DOHH2 (cell line): ENCODE measurements around the gene PHACTR1.

Experiments used
- H3F3A ChIP-seq: fragments of 200-600 bp; sonication (generic), shearing (Covaris generic); 2 replicates; pipeline ENCODE4 v1.6.0; 2016; ENCODE audit warnings: antibody characterized with exemption, mild to moderate bottlenecking; ENCODE audit not compliant: control insufficient read depth, insufficient read depth
- H3K27ac ChIP-seq: fragments of 200-600 bp; sonication (generic); 2 replicates; pipeline ENCODE4 v1.5.1; 2014; ENCODE audit warnings: low read depth, mild to moderate bottlenecking, low read length, moderate library complexity
- H3K27me3 ChIP-seq: fragments of 200-600 bp; sonication (generic); 2 replicates; pipeline ENCODE4 v1.6.1; 2014; ENCODE audit warnings: mild to moderate bottlenecking, low read length, mixed read lengths; ENCODE audit not compliant: control insufficient read depth
- H3K36me3 ChIP-seq: fragments of 200-600 bp; sonication (generic); 2 replicates; pipeline ENCODE4 v1.6.1; 2014; ENCODE audit warnings: mild to moderate bottlenecking, low read length, moderate library complexity, mixed read lengths; ENCODE audit not compliant: control insufficient read depth
- H3K4me1 ChIP-seq: fragments of 200-600 bp; sonication (generic); 2 replicates; pipeline ENCODE4 v1.6.1; 2014; ENCODE audit warnings: mild to moderate bottlenecking, low read length, mixed read lengths; ENCODE audit not compliant: control insufficient read depth
- H3K4me2 ChIP-seq: fragments of 200-600 bp; sonication (generic); 2 replicates; pipeline ENCODE4 v1.6.0; 2014; ENCODE audit warnings: mild to moderate bottlenecking, low read length, moderate library complexity
- H3K4me3 ChIP-seq: fragments of 200-600 bp; sonication (generic); 2 replicates; pipeline ENCODE4 v1.5.1; 2014; ENCODE audit warnings: mild to moderate bottlenecking, low read length, mixed read lengths
- H3K79me2 ChIP-seq: fragments of 200-600 bp; sonication (generic); 2 replicates; pipeline ENCODE4 v1.6.1; 2014; ENCODE audit warnings: mild to moderate bottlenecking, low read length, mixed read lengths; ENCODE audit not compliant: control insufficient read depth
- H3K9me2 ChIP-seq: fragments of 200-600 bp; sonication (generic); replicated peaks from 2 replicates; pipeline ENCODE4 v1.6.1; 2014; ENCODE audit warnings: mild to moderate bottlenecking, low read length, mixed read lengths; ENCODE audit not compliant: control insufficient read depth
- H3K9me3 ChIP-seq: fragments of 200-600 bp; sonication (generic); 2 replicates; pipeline ENCODE4 v1.6.1; 2014; ENCODE audit warnings: antibody characterized with exemption, low read length, mixed read lengths; ENCODE audit not compliant: control insufficient read depth, insufficient read depth
- H4K20me1 ChIP-seq: fragments of 200-600 bp; sonication (generic); 2 replicates; pipeline ENCODE4 v1.6.0; 2014; ENCODE audit warnings: low read depth, mild to moderate bottlenecking, antibody characterized with exemption, low read length, moderate library complexity; ENCODE audit not compliant: control insufficient read depth, insufficient read depth
- CTCF ChIP-seq: fragments of 200-600 bp; sonication (generic); IDR thresholded peaks from one replicate; pipeline ENCODE4 v1.5.1; 2014; ENCODE audit warnings: antibody characterized with exemption, mild to moderate bottlenecking, low read depth, low read length; ENCODE audit not compliant: poor library complexity, severe bottlenecking
- EZH2phosphoT487 ChIP-seq: fragments of 200-600 bp; sonication (generic); IDR thresholded peaks from 2 replicates; pipeline ENCODE4 v1.6.1; 2017; ENCODE audit warnings: borderline replicate concordance, mild to moderate bottlenecking, antibody characterized with exemption, low read length, moderate library complexity, mixed read lengths

Gene PHACTR1

GRCh38 chr6:13004601-13005000, 288.0 kb downstream of the PHACTR1 start:
- H4K20me1 ChIP-seq = no peaks in the 10 kb centered on the region
- no peaks in the 10 kb centered on the region for H3K9me2 ChIP-seq
- H3K4me2 ChIP-seq = no peak overlapping the region
- no peaks in the 10 kb centered on the region for H3K9me3 ChIP-seq
- TF ChIP-seq EZH2phosphoT487 (no peak), CTCF (no peak)
- no peak overlapping the region for H3K27ac ChIP-seq
- no peaks in the 10 kb centered on the region for H3F3A ChIP-seq
- no peaks in the 10 kb centered on the region for H3K36me3 ChIP-seq
- no peaks in the 10 kb centered on the region for H3K4me1 ChIP-seq
- no peaks in the 10 kb centered on the region for H3K79me2 ChIP-seq
- H3K4me3 ChIP-seq = no peak overlapping the region
- peaks cover 10% of the 10 kb centered on the region for H3K27me3 ChIP-seq

GRCh38 chr6:13005994-13006393, 289.4 kb downstream of the PHACTR1 start:
- Histone ChIP-seq H3F3A (no peaks in the 10 kb centered on the region), H3K9me2 (no peaks in the 10 kb centered on the region), H3K4me3 (no peak overlapping the region), H3K4me2 (no peak overlapping the region), H3K9me3 (no peaks in the 10 kb centered on the region), H3K36me3 (no peaks in the 10 kb centered on the region), H4K20me1 (no peaks in the 10 kb centered on the region), H3K79me2 (no peaks in the 10 kb centered on the region), H3K4me1 (no peaks in the 10 kb centered on the region), H3K27ac (no peak overlapping the region), H3K27me3 (peaks cover 10% of the 10 kb centered on the region)
- no peak for TF ChIP-seq EZH2phosphoT487
- TF ChIP-seq CTCF = no peak

- no peaks in the 10 kb centered on the region for H3F3A ChIP-seq
- no peaks in the 10 kb centered on the region for H4K20me1 ChIP-seq
- no peak overlapping the region for H3K27ac ChIP-seq
- no peaks in the 10 kb centered on the region for H3K9me2 ChIP-seq
- H3K79me2 ChIP-seq = no peaks in the 10 kb centered on the region
- TF ChIP-seq EZH2phosphoT487 (no peak), CTCF (no peak)
- H3K36me3 ChIP-seq = no peaks in the 10 kb centered on the region
- H3K4me2 ChIP-seq = no peak overlapping the region
- peaks cover 10% of the 10 kb centered on the region for H3K27me3 ChIP-seq
- no peaks in the 10 kb centered on the region for H3K4me1 ChIP-seq
- H3K9me3 ChIP-seq = no peaks in the 10 kb centered on the region
- no peak overlapping the region for H3K4me3 ChIP-seq
These were observed 290.2 kb downstream of the PHACTR1 start for GRCh38 chr6:13006578-13007300.
